MG63 (cell line): Measurements from ENCODE around the gene SLC16A6. TPM values are rescaled to one million over a fixed set of nuclear protein-coding genes. Genes with fewer than 3 reads are reported as not detected.
"Not testable (repeated sequence)": the region's sequence is repeated elsewhere in the genome, so short reads cannot be mapped to it uniquely, and the experiment has no call there.

Experiments used
- DNase-seq: peaks from one replicate; pipeline ENCODE4 v3.0.0-alpha.2; 2020
- H3K27me3 ChIP-seq: fragments of 250-450 bp; sonication (Bioruptor Pico); 2 replicates; pipeline ENCODE4 v1.5.1; 2020; ENCODE audit warnings: mild to moderate bottlenecking, moderate library complexity
- H3K36me3 ChIP-seq: fragments of 250-450 bp; sonication (Bioruptor Pico); 2 replicates; pipeline ENCODE4 v1.5.1; 2020; ENCODE audit warnings: mild to moderate bottlenecking, moderate library complexity
- H3K4me3 ChIP-seq: fragments of 250-450 bp; sonication (Bioruptor Pico); 2 replicates; pipeline ENCODE4 v1.5.1; 2020; ENCODE audit warnings: mild to moderate bottlenecking, moderate library complexity
- H3K9me3 ChIP-seq: fragments of 250-450 bp; sonication (Bioruptor Pico); 2 replicates; pipeline ENCODE4 v1.5.1; 2020; ENCODE audit warnings: mild to moderate bottlenecking, moderate library complexity
- total RNA-seq: library from RNA; depleted of rRNA; stranded (reverse); fragments of >200 nt; shearing (Covaris generic); gene quantifications from 2 replicates; pipeline ENCODE4 v1.2.3, GENCODE V29; 2014; ENCODE audit warnings: low replicate concordance

SLC16A6 gene
- total RNA-seq, 1 experiment from 2014 or later: 0.79 TPM

GRCh38 chr17:68318103-68318991 is 27.4 kb upstream of the SLC16A6 start:
- peak; percentile 82 for DNase-seq
- H3K4me3 ChIP-seq: no peak overlapping the region
- H3K36me3 ChIP-seq: no peaks in the 10 kb centered on the region

GRCh38 chr17:68317458-68317857 is 26.5 kb upstream of the SLC16A6 start:
- Histone ChIP-seq H3K4me3 (no peak overlapping the region), H3K27me3 (no peaks in the 10 kb centered on the region), H3K9me3 (no peaks in the 10 kb centered on the region), H3K36me3 (no peaks in the 10 kb centered on the region)
- no peak for DNase-seq

More at GRCh38 chr17:68318103-68318991, 27.4 kb upstream of the SLC16A6 start:
- Histone ChIP-seq H3K9me3 (no peaks in the 10 kb centered on the region), H3K27me3 (no peaks in the 10 kb centered on the region)

GRCh38 chr17:68315930-68316329 is 25.0 kb upstream of the SLC16A6 start:
- Histone ChIP-seq H3K36me3 (no peaks in the 10 kb centered on the region), H3K9me3 (no peaks in the 10 kb centered on the region), H3K27me3 (no peaks in the 10 kb centered on the region), H3K4me3 (no peak overlapping the region)
- no peak for DNase-seq

- DNase-seq: no peak
- Histone ChIP-seq H3K36me3 (no peaks in the 10 kb centered on the region; the same call in 1 of the 2 replicates), H3K9me3 (no peaks in the 10 kb centered on the region), H3K27me3 (no peaks in the 10 kb centered on the region), H3K4me3 (no peak overlapping the region)
Measured at GRCh38 chr17:68314916-68315535, 24.1 kb upstream of the SLC16A6 start.

GRCh38 chr17:68310152-68310551 is 19.2 kb upstream of the SLC16A6 start:
- H3K4me3 ChIP-seq: no peak overlapping the region
- DNase-seq: no peak
- H3K9me3 ChIP-seq: no peaks in the 10 kb centered on the region
- H3K27me3 ChIP-seq: no peaks in the 10 kb centered on the region
- H3K36me3 ChIP-seq: no peaks in the 10 kb centered on the region; the same call in 1 of the 2 replicates

- H3K9me3 ChIP-seq, H3K27me3 ChIP-seq, H3K36me3 ChIP-seq, H3K4me3 ChIP-seq, DNase-seq: not testable (repeated sequence)
Measured at GRCh38 chr17:68309066-68309670, 18.2 kb upstream of the SLC16A6 start.

- H3K36me3 ChIP-seq, DNase-seq, H3K27me3 ChIP-seq, H3K4me3 ChIP-seq, H3K9me3 ChIP-seq: not testable (repeated sequence)
Measured at GRCh38 chr17:68308486-68308885, 17.6 kb upstream of the SLC16A6 start.

- H3K36me3 ChIP-seq: no peaks in the 10 kb centered on the region; the same call in 1 of the 2 replicates
- H3K9me3 ChIP-seq: no peaks in the 10 kb centered on the region
- no peak overlapping the region for H3K4me3 ChIP-seq
- no peaks in the 10 kb centered on the region for H3K27me3 ChIP-seq
- DNase-seq: no peak
Measured at GRCh38 chr17:68307443-68307842, 16.5 kb upstream of the SLC16A6 start.

GRCh38 chr17:68306819-68307218 is 15.9 kb upstream of the SLC16A6 start:
- Histone ChIP-seq H3K9me3 (no peaks in the 10 kb centered on the region), H3K4me3 (no peak overlapping the region), H3K36me3 (no peaks in the 10 kb centered on the region; the same call in 1 of the 2 replicates), H3K27me3 (no peaks in the 10 kb centered on the region)
- no peak for DNase-seq

- no peaks in the 10 kb centered on the region for H3K27me3 ChIP-seq
- H3K4me3 ChIP-seq: no peak overlapping the region
- DNase-seq: no peak
- no peaks in the 10 kb centered on the region for H3K9me3 ChIP-seq
- no peaks in the 10 kb centered on the region; the same call in 1 of the 2 replicates for H3K36me3 ChIP-seq
Measured at GRCh38 chr17:68305142-68305541, 14.2 kb upstream of the SLC16A6 start.

GRCh38 chr17:68304706-68305105 is 13.8 kb upstream of the SLC16A6 start:
- no peaks in the 10 kb centered on the region for H3K36me3 ChIP-seq

GRCh38 chr17:68302666-68303065 is 11.7 kb upstream of the SLC16A6 start:
- no peak for DNase-seq

More at GRCh38 chr17:68304706-68305105, 13.8 kb upstream of the SLC16A6 start:
- Histone ChIP-seq H3K9me3 (no peaks in the 10 kb centered on the region), H3K27me3 (no peaks in the 10 kb centered on the region), H3K4me3 (no peak overlapping the region)
- DNase-seq: no peak

GRCh38 chr17:68302066-68302564 is 11.2 kb upstream of the SLC16A6 start:
- Histone ChIP-seq H3K36me3 (no peaks in the 10 kb centered on the region), H3K9me3 (no peaks in the 10 kb centered on the region), H3K27me3 (no peaks in the 10 kb centered on the region), H3K4me3 (no peak overlapping the region)
- no peak for DNase-seq

More at GRCh38 chr17:68302666-68303065, 11.7 kb upstream of the SLC16A6 start:
- Histone ChIP-seq H3K27me3 (no peaks in the 10 kb centered on the region), H3K9me3 (no peaks in the 10 kb centered on the region), H3K4me3 (no peak overlapping the region), H3K36me3 (no peaks in the 10 kb centered on the region)

GRCh38 chr17:68301438-68301959 is 10.6 kb upstream of the SLC16A6 start:
- no peaks in the 10 kb centered on the region for H3K36me3 ChIP-seq
- no peak overlapping the region for H3K4me3 ChIP-seq
- no peaks in the 10 kb centered on the region for H3K9me3 ChIP-seq
- no peaks in the 10 kb centered on the region for H3K27me3 ChIP-seq
- DNase-seq: no peak

GRCh38 chr17:68299817-68300216 is 8.9 kb upstream of the SLC16A6 start:
- Histone ChIP-seq H3K4me3 (no peak overlapping the region), H3K27me3 (no peaks in the 10 kb centered on the region), H3K36me3 (no peaks in the 10 kb centered on the region), H3K9me3 (no peaks in the 10 kb centered on the region)
- DNase-seq: no peak

GRCh38 chr17:68298601-68299000 is 7.7 kb upstream of the SLC16A6 start:
- Histone ChIP-seq H3K27me3 (no peaks in the 10 kb centered on the region), H3K9me3 (no peaks in the 10 kb centered on the region), H3K4me3 (no peak overlapping the region), H3K36me3 (no peaks in the 10 kb centered on the region)
- DNase-seq: no peak

- Histone ChIP-seq H3K36me3 (no peaks in the 10 kb centered on the region), H3K27me3 (no peaks in the 10 kb centered on the region), H3K9me3 (no peaks in the 10 kb centered on the region), H3K4me3 (no peak overlapping the region)
- peak; percentile 23 for DNase-seq
Measured at GRCh38 chr17:68297195-68297594, 6.3 kb upstream of the SLC16A6 start.
